GM12892 (cell line): ENCODE measurements around the gene MRFAP1L1.

Experiments used
- POLR2A ChIP-seq: IDR thresholded peaks from 2 replicates; pipeline ENCODE4 v1.6.1; 2011; ENCODE audit warnings: low read depth, low read length, control low read depth
- POLR2AphosphoS5 ChIP-seq: IDR thresholded peaks from 2 replicates; pipeline ENCODE4 v1.6.1; 2011; ENCODE audit warnings: low read depth, low read length, control low read depth
- TAF1 ChIP-seq: IDR thresholded peaks from 2 replicates; pipeline ENCODE4 v1.6.1; 2011; ENCODE audit warnings: low read depth, mild to moderate bottlenecking, control low read depth, low read length, borderline replicate concordance

GRCh38 chr4:6699903-6700302 is 9.8 kb downstream of the MRFAP1L1 start:
- TF ChIP-seq POLR2AphosphoS5 = no peak
- no peak for TF ChIP-seq POLR2A
- no peak for TF ChIP-seq TAF1
